IPS-18a (cell line): ENCODE data around the gene SLC4A3.

Source experiments
- H3K27ac ChIP-seq: one replicate; pipeline ENCODE4 v1.5.1; 2013; ENCODE audit warnings: low read length
- H3K27me3 ChIP-seq: one replicate; pipeline ENCODE4 v1.6.1; 2013; ENCODE audit warnings: mild to moderate bottlenecking, low read length; ENCODE audit not compliant: control insufficient read depth, insufficient read depth
- H3K36me3 ChIP-seq: one replicate; pipeline ENCODE4 v1.6.1; 2013; ENCODE audit warnings: low read depth, low read length; ENCODE audit not compliant: control insufficient read depth
- H3K4me1 ChIP-seq: one replicate; pipeline ENCODE4 v1.6.1; 2013; ENCODE audit warnings: low read depth, low read length; ENCODE audit not compliant: control insufficient read depth
- H3K4me3 ChIP-seq: one replicate; pipeline ENCODE4 v1.5.1; 2013; ENCODE audit warnings: low read length
- H3K9ac ChIP-seq: one replicate; pipeline ENCODE4 v1.6.1; 2013; ENCODE audit warnings: mild to moderate bottlenecking, low read length, moderate library complexity
- H3K9me3 ChIP-seq: one replicate; pipeline ENCODE4 v1.6.1; 2013; ENCODE audit warnings: low read depth, low read length; ENCODE audit not compliant: control insufficient read depth

Gene SLC4A3

DNA sequence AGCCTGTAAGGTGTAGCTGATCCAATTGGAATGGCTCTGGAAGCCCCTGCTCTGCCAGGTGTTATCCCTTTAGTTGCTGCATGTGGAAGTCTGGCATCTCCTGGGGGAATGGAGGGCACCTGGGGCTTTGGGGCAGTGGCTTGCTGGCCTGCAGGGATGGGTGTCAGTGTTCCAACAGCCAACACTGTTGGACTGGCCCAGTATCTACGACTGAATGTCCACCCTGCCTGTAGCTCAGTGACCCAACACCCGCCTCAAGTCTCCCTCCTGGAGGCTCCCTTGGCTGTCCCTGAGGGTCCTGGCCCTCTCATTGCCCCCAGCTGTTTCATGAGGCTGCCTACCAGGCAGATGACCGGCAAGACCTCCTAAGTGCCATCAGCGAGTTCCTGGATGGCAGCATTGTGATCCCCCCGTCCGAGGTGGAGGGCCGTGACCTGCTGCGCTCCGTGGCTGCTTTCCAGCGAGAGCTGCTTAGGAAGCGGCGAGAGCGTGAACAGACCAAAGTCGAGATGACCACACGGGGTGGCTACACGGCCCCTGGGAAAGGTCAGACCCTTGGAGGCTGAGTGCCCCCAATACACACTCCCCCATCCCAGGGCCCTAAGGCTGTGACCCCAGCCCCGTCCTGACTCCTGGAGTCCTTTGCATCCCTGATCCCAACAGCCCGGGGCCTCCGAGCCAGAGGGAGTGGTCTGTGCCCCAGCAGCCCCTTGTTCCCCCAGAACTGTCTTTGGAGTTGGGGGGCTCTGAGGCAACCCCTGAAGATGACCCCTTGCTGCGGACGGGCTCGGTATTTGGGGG is 7.7 kb downstream of the SLC4A3 start:
- Histone ChIP-seq H3K9ac (no peak overlapping the region), H3K36me3 (no peaks in the 10 kb centered on the region), H3K27ac (no peak overlapping the region), H3K4me1 (no peaks in the 10 kb centered on the region), H3K27me3 (no peaks in the 10 kb centered on the region), H3K9me3 (no peaks in the 10 kb centered on the region), H3K4me3 (no peak overlapping the region)

DNA sequence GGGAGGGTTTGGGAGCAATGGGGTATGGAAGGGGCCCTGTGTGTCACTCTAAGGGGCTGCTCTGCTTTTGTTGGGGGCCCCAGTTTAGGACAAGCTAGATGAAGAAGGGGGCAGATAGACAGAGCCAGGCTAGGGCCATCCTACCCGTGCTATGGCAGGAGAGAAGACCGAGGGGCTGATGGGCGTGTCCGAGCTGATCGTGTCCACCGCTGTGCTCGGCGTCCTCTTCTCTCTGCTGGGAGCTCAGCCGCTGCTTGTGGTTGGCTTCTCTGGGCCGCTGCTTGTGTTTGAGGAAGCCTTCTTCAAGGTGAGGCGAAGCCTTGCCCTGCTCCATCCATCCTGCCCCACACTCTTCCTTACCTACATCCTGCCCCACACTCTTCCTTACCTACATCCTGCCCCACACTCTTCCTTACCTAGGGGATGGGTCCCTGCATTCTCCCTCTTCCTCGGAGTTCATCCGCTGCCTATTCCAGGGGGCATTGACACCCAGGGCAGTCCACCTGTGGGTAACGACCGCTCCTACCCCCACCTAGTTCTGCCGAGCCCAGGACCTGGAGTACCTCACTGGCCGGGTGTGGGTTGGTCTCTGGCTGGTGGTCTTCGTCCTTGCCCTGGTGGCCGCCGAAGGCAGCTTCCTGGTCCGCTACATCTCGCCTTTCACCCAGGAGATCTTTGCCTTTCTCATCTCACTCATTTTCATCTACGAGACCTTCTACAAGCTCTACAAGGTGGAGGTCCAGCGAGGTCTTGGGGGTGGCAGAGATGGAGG is 8.9 kb downstream of the SLC4A3 start:
- H3K27me3 ChIP-seq: no peaks in the 10 kb centered on the region
- no peaks in the 10 kb centered on the region for H3K36me3 ChIP-seq
- H3K27ac ChIP-seq: no peak overlapping the region
- H3K9me3 ChIP-seq: no peaks in the 10 kb centered on the region
- no peak overlapping the region for H3K4me3 ChIP-seq
- no peaks in the 10 kb centered on the region for H3K4me1 ChIP-seq
- no peak overlapping the region for H3K9ac ChIP-seq

DNA sequence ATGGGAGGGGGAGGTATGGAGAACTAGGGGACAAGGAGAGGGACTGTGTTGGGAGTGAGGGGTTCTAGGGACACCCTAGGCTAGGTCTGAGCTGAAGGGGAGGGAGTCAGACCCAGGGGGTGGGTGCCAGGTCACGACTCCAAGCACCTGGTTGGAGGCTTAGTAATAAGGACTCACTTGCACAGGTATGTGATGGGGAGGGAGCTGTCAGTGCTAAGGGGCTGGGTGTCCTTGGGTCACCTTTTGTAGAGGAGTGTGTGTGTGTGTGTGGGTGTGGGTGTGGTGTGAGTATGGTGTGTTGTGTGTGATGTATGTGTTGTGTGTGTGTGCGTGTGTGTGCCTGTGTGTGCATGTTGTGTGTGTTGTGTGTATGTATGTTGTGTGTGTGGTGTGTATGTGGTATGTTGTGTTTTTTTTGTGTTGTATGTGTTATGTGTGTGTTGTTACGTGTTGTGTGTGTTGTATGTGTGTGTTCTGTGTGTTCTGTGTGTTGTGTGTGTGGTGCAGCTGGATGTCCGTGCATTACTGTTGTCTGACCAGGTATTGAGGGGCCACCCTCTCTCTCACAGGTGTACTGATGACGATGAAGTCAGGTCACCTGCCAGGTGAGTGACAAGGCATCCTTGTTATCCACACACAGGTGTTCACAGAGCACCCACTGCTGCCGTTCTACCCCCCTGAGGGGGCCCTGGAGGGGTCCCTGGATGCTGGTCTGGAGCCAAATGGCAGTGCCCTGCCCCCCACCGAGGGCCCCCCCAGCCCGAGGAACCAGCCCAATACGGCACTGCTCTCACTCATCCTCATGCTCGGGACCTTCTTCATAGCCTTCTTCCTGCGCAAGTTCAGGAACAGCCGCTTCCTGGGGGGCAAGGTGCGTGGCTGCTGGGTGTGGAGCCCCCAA is 9.8 kb downstream of the SLC4A3 start:
- H3K4me3 ChIP-seq: no peak overlapping the region
- no peaks in the 10 kb centered on the region for H3K9me3 ChIP-seq
- no peaks in the 10 kb centered on the region for H3K4me1 ChIP-seq
- no peaks in the 10 kb centered on the region for H3K36me3 ChIP-seq
- no peak overlapping the region for H3K9ac ChIP-seq
- H3K27ac ChIP-seq: no peak overlapping the region
- H3K27me3 ChIP-seq: no peaks in the 10 kb centered on the region

DNA sequence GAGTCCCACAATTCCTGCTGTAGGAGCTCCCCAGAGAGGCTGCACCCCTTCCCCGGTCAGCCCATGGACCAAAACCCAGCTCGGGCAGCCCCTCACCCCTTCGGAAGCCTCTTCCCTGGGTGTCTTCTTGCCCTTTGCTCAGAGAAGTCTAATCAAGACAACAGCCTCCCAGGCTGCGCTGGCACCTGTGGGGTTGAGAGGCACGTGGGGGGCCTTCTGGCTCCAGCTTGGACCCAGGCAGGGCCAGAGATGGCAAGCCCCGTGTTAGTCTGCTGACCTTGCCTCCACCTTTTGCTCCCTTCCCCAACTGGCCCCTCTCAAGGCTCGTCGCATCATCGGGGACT is 10.4 kb downstream of the SLC4A3 start:
- Histone ChIP-seq H3K4me3 (no peak overlapping the region), H3K27ac (no peak overlapping the region), H3K4me1 (no peaks in the 10 kb centered on the region), H3K9me3 (no peaks in the 10 kb centered on the region), H3K27me3 (peaks cover 2% of the 10 kb centered on the region), H3K9ac (no peak overlapping the region), H3K36me3 (no peaks in the 10 kb centered on the region)

DNA sequence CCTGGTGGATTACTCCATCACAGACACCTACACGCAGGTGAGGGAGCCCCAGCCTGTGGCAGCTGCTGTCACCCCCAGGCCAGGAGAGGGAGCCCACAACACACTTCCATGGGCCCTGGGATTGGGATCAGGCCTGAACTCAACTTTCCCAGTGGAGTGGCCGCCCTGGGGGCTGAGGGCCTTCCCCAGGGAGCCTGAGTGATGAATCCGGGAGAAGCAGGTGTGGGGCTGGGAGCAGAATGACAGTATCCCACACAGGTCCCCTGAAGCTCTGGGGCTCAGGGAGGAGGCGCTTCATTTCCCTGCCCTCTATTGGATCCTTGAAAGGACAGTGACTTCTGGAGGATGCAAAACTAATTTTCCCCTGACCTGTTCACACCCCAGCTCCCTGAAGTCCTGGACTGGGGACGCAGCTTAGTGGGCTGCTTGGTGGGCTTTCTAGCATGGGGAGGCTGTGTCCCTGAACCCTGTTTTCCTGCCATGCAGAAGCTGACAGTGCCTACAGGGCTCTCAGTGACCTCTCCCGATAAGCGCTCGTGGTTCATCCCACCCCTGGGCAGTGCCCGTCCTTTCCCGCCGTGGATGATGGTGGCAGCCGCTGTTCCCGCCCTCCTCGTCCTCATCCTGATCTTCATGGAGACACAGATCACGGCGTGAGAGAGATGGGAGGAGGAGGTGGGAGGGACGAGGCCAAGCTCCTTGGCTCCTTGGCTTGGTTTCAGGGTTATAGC is 11.0 kb downstream of the SLC4A3 start:
- no peak overlapping the region for H3K9ac ChIP-seq
- H3K4me3 ChIP-seq: no peak overlapping the region
- H3K4me1 ChIP-seq: peaks cover 1% of the 10 kb centered on the region
- no peaks in the 10 kb centered on the region for H3K9me3 ChIP-seq
- no peaks in the 10 kb centered on the region for H3K36me3 ChIP-seq
- no peak overlapping the region for H3K27ac ChIP-seq
- peaks cover 8% of the 10 kb centered on the region for H3K27me3 ChIP-seq

DNA sequence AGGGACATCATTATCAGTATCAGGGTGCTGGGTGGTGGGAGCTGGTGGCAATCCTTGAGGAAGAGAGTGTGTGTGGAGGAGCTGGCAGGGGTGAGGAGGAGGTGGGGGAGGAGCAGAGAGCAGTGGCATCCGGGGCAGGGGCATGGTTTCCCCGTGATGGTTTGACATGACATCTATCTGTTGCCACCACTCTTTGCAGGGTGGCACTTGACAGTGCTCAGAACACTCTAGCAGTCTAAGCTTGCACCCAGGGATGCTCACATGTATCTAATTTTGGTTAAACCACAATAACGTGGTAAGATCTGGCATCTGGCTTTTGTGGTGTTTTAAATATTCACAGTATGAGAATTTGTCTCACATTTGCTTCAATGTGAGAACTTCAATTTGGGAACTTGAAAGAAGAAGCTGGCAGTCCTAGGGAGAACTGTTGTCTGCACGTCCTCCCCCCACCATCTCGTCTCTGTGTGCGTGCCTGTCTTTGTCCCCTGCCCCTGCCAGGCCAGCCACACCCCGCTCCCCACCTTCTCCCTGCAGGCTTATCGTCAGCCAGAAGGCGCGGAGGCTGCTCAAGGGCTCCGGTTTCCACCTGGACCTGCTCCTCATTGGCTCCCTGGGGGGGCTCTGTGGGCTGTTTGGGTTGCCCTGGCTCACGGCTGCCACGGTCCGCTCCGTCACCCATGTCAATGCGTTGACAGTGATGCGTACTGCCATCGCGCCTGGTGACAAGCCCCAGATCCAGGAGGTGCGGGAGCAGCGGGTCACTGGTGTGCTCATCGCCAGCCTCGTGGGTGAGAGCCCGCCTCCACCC is 11.7 kb downstream of the SLC4A3 start:
- Histone ChIP-seq H3K36me3 (no peaks in the 10 kb centered on the region), H3K27me3 (peaks cover 10% of the 10 kb centered on the region), H3K9ac (no peak overlapping the region), H3K4me3 (no peak overlapping the region), H3K9me3 (no peaks in the 10 kb centered on the region), H3K27ac (no peak overlapping the region), H3K4me1 (peaks cover 3% of the 10 kb centered on the region)

DNA sequence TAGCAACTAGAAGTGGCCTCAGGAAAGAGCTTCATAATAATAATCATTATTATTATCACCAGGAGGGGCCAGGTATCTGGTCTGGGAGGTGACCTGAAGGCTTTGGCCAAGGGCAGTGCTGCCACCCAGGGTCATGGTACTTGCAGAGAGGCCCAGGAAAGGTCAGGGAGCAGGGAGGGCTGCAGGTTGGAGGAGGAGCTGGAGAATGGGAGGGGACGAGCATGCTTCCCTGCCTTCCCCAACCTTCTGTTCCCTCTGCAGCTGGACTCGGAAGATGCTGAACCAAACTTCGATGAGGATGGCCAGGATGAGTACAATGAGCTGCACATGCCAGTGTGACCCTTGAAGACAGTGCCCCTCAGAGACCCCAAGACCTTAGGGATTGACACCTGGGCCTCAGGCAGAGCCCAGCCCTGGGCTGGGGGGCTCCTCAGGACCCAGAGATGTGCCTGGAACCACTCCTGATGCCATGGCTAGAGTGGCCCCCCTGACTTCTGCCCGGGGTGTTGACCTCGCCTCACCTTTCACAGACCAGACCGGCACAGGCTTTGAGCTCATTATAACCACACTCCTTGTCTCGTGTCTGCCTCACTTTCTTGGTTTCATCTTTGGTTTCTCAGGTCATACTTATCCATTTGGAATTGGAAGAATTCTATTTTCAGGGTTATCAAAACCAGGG is 14.1 kb downstream of the SLC4A3 start:
- no peaks in the 10 kb centered on the region for H3K9me3 ChIP-seq
- no peak overlapping the region for H3K27ac ChIP-seq
- H3K4me1 ChIP-seq: peaks cover 11% of the 10 kb centered on the region
- H3K36me3 ChIP-seq: no peaks in the 10 kb centered on the region
- peaks cover 10% of the 10 kb centered on the region for H3K27me3 ChIP-seq
- no peak overlapping the region for H3K9ac ChIP-seq
- no peak overlapping the region for H3K4me3 ChIP-seq

DNA sequence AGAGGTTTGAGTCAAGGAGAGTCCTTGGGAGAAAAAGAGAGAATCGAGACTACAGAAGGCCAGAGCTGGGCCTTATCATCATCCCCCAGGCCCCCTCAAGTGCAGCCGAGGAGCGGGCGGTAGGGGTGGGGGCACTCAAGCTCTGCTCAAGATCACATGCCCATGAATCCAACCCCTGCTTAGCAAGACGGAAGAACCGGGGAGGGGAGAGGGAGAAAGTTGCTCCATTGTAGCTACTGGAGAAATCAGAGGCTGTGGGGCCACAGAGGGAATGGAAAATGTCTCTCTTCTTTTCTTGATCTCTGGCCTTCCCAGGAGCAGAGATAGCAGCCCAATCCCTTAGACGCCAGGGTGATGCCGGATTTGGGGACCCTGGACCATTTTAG is 14.6 kb downstream of the SLC4A3 start:
- Histone ChIP-seq H3K9me3 (no peaks in the 10 kb centered on the region), H3K27me3 (peaks cover 10% of the 10 kb centered on the region), H3K4me1 (peaks cover 11% of the 10 kb centered on the region), H3K4me3 (no peak overlapping the region), H3K9ac (no peak overlapping the region), H3K36me3 (no peaks in the 10 kb centered on the region), H3K27ac (no peak overlapping the region)

DNA sequence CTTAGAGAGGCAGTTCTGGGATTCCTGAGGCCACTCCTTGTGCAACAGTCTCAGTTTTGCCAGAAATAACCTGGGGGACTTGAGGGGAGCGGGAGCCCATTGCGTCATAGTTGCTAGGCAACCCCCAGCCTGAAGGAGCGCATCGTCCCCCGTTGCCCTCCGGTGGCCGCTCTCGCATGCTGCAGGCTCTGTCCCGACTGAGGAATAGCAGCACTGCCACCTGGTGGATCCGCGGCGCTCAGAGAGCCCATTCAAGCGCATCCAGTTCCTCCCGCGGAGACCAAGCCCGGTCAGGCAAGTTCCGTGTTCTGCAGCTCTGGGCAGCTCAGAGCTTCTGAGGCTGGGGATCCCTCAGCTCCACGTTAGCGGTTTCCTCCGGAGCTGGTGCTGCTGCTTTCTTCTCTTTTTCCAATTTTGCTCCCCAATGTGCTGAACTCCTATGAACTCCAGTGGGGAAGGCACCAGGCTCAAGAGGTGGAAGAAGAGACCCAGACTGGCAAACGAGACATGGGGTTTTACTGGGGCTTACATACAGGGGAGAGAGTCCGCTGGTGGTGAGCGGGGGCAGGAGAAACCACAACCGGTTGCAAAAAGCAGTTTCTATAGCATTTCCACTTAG is 15.1 kb downstream of the SLC4A3 start:
- Histone ChIP-seq H3K27ac (no peak overlapping the region), H3K9ac (no peak overlapping the region), H3K9me3 (no peaks in the 10 kb centered on the region), H3K4me3 (no peak overlapping the region), H3K36me3 (no peaks in the 10 kb centered on the region), H3K4me1 (peaks cover 11% of the 10 kb centered on the region), H3K27me3 (peaks cover 10% of the 10 kb centered on the region)

DNA sequence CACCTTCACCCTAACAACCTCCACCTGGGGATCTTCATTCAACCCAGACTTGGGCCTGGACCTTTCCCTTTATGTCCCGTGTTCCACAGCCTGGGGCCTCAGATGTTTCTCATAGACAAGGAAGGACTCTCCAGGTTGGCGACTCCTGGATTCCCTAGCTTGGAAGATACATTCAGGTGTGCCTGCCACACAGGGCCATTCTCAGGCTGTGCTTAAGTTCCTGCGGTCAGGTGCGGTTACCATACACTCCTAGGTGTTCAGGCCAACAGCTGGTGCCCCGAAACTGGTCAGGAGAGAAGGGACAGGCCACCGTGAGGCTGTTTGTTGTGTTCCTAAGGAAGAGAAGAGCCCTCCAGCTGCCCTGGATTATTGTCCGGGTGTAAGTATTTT is 15.6 kb downstream of the SLC4A3 start:
- peaks cover 10% of the 10 kb centered on the region for H3K27me3 ChIP-seq
- no peak overlapping the region for H3K9ac ChIP-seq
- H3K4me3 ChIP-seq: no peak overlapping the region
- no peaks in the 10 kb centered on the region for H3K36me3 ChIP-seq
- no peak overlapping the region for H3K27ac ChIP-seq
- H3K4me1 ChIP-seq: peaks cover 11% of the 10 kb centered on the region
- H3K9me3 ChIP-seq: no peaks in the 10 kb centered on the region
